A549 (cell line): ENCODE results near the gene TNMD. TPM values are rescaled to one million over a fixed set of nuclear protein-coding genes. Genes with fewer than 3 reads are reported as not detected.

Source experiments
- ATAC-seq, 2 experiments: fragments of 200-7000 bp in 1 of 2; fragments of >200 bp in 1 of 2; cut with Nextera tagmentation in 1 of 2; cut with Tn5 transposase in 1 of 2; 3 replicates each; pipeline versions ENCODE4 v1.8.0 to v1.9.1; 2018 to 2020; ENCODE audit warnings: mild to moderate bottlenecking in 1 of 2, moderate library complexity in 1 of 2
- CTCF ChIA-PET: fragments of 300-600 bp; sonication (Branson Sonifier 250); formaldehyde crosslinking; extraction: SDS; loops from one replicate; lab custom pipeline; 2021; ENCODE audit warnings: antibody characterized with exemption, inconsistent platforms; lab: Yijun Ruan, JAX
- POLR2A ChIA-PET: fragments of 350-600 bp; formaldehyde crosslinking; extraction: SDS; loops from one replicate; lab custom pipeline; 2021; ENCODE audit warnings: antibody characterized with exemption, inconsistent platforms; lab: Yijun Ruan, JAX
- DNase-seq, 2 experiments: peaks; one replicate each; pipeline versions ENCODE4 v3.0.0 to v3.0.0-alpha.2; 2011 to 2016; ENCODE audit warnings: low read depth in 1 of 2, low spot score in 1 of 2
- FAIRE-seq: peaks from 2 replicates; lab custom pipeline; 2011; peaks lifted over from hg19 to GRCh38; lab: Jason Lieb, UNC
- H3K27ac ChIP-seq, 2 experiments: fragments of >200 bp; sonication (Bioruptor Twin); formaldehyde crosslinking; 3 replicates each; pipeline ENCODE4 v1.5.1; 2016 to 2017
- H3K4me1 ChIP-seq: fragments of >200 bp; sonication (Bioruptor Twin); formaldehyde crosslinking; 3 replicates; pipeline ENCODE4 v1.6.1; 2016
- H3K4me2 ChIP-seq: fragments of >200 bp; sonication (Bioruptor Twin); formaldehyde crosslinking; 3 replicates; pipeline ENCODE4 v1.6.1; 2016
- H3K4me3 ChIP-seq: fragments of >200 bp; sonication (Bioruptor Twin); formaldehyde crosslinking; 3 replicates; pipeline ENCODE4 v1.5.1; 2016
- H3K9me3 ChIP-seq: fragments of >200 bp; sonication (Bioruptor Twin); formaldehyde crosslinking; 3 replicates; pipeline ENCODE4 v1.6.1; 2016
- ATOH8 ChIP-seq: fragments of 250-450 bp; sonication (Bioruptor Pico); IDR thresholded peaks from 2 replicates; pipeline ENCODE4 v1.5.0; 2020; ENCODE audit warnings: low read depth, mild to moderate bottlenecking, moderate library complexity
- CBX8 ChIP-seq: fragments of 200-600 bp; sonication (generic); IDR thresholded peaks from 2 replicates; pipeline ENCODE4 v1.6.1; 2016
- CHD4 ChIP-seq: fragments of 200-600 bp; sonication (generic); IDR thresholded peaks from 2 replicates; pipeline ENCODE4 v1.6.1; 2016; ENCODE audit warnings: antibody characterized with exemption, mild to moderate bottlenecking, borderline replicate concordance
- EHF ChIP-seq: fragments of 250-450 bp; sonication (Bioruptor Pico); IDR thresholded peaks from 2 replicates; pipeline ENCODE4 v1.5.0; 2020; ENCODE audit warnings: mild to moderate bottlenecking
- EHMT2 ChIP-seq: fragments of 200-600 bp; sonication (generic); IDR thresholded peaks from 2 replicates; pipeline ENCODE4 v1.6.1; 2016; ENCODE audit warnings: antibody characterized with exemption, low read depth, mild to moderate bottlenecking, moderate library complexity
- HES2 ChIP-seq: fragments of >200 bp; sonication (Bioruptor Twin); formaldehyde crosslinking; IDR thresholded peaks from 2 replicates; pipeline ENCODE4 v1.6.1; 2016
- HOXB13 ChIP-seq: fragments of 250-450 bp; sonication (Bioruptor Pico); IDR thresholded peaks from 2 replicates; pipeline ENCODE4 v1.5.0; 2020; ENCODE audit warnings: low read depth, mild to moderate bottlenecking, moderate library complexity
- MAX ChIP-seq: IDR thresholded peaks from 2 replicates; pipeline ENCODE4 v1.6.1; 2012
- NFE2L2 ChIP-seq: fragments of 150-350 bp; conservative IDR thresholded peaks from 2 replicates; pipeline ENCODE4 v1.6.1; 2014; ENCODE audit warnings: low read length
- PBX3 ChIP-seq: IDR thresholded peaks from 2 replicates; pipeline ENCODE4 v1.6.1; 2012
- POLR2AphosphoS2 ChIP-seq: conservative IDR thresholded peaks from 2 replicates; pipeline ENCODE4 v1.6.1; 2012; ENCODE audit warnings: low read length, improper control_type of control experiment, inconsistent platforms
- SMC3 ChIP-seq: fragments of >200 bp; sonication (Bioruptor Twin); formaldehyde crosslinking; IDR thresholded peaks from 3 replicates; pipeline ENCODE4 v1.6.1; 2018; ENCODE audit warnings: inconsistent platforms
- SREBF2 ChIP-seq: fragments of 450-650 bp; IDR thresholded peaks from 2 replicates; pipeline ENCODE4 v1.6.1; 2014; ENCODE audit warnings: mild to moderate bottlenecking, moderate library complexity
- USF2 ChIP-seq: fragments of 450-650 bp; IDR thresholded peaks from 2 replicates; pipeline ENCODE4 v1.6.1; 2014; ENCODE audit warnings: antibody characterized with exemption
- ZC3H11A ChIP-seq: fragments of 450-650 bp; IDR thresholded peaks from 2 replicates; pipeline ENCODE4 v1.6.1; 2014; ENCODE audit warnings: antibody characterized with exemption, mild to moderate bottlenecking
- ZSCAN20 ChIP-seq: fragments of 250-450 bp; sonication (Bioruptor Pico); IDR thresholded peaks from 2 replicates; pipeline ENCODE4 v1.8.0; 2022; ENCODE audit warnings: mild to moderate bottlenecking, moderate library complexity
- WGBS: methylation state at CpG from one replicate; pipeline ENCODE4 v1.1.6; 2017; ENCODE audit errors: missing lambda C conversion rate; 5-methylcytosine and 5-hydroxymethylcytosine counted together
- polyA plus RNA-seq, 4 experiments: library from polyadenylated mRNA; depleted of rRNA in 3 of 4; stranded (reverse); fragments of >200 nt; fragmentation: RNase III in 1 of 4; extraction: RNeasy Plus Mini Kit Qiagen cat#74134 plus additional on column Dnase treatment in 1 of 4; gene quantifications; 2 replicates in 3 of 4; 3 replicates in 1 of 4; pipeline ENCODE4 v1.2.3, GENCODE V29; 2011 to 2017

Gene TNMD
- polyA plus RNA-seq, 2 of the 4 experiments (the other 2 are of a cell fraction), result not detected

GRCh38 chrX:100647095-100647494 is 62.4 kb downstream of the TNMD start:
- ChIA-PET CTCF (interaction anchor here (1.0 to 2.3 kb wide), 4 partner anchors 10 to 121 kb away, joined by 3 to 11 read pairs (median 6); no protein-coding TSS in a partner anchor), POLR2A (no interaction called here)
- DNase-seq (no peak), FAIRE-seq (no peak), ATAC-seq (no peak)
- H3K4me3 ChIP-seq, result no peak overlapping the region
- H3K9me3 ChIP-seq, result no peaks in the 10 kb centered on the region
- H3K4me2 ChIP-seq, result peak overlapping the region; percentile 46
- H3K27ac ChIP-seq, result peak overlapping the region; percentile 13 to 59; a peak in 4 of 6 replicates
- WGBS, result 7% methylated on average over 1 of the region's 1 CpG
- TF ChIP-seq EHMT2 (no peak), POLR2AphosphoS2 (no peak), HOXB13 (CRISPR knock-in tag) (no peak), MAX (no peak), ZSCAN20 (no peak), CBX8 (no peak)
- H3K4me1 ChIP-seq, result peaks cover 69% of the 10 kb centered on the region

- no peak for ATAC-seq
- H3K4me1 ChIP-seq, result peaks cover 63% of the 10 kb centered on the region
- no peak for TF ChIP-seq SMC3
- TF ChIP-seq PBX3, result no peak
- TF ChIP-seq CHD4, result no peak
- TF ChIP-seq, all 56 proteins: peak for 0
- FAIRE-seq (no peak), DNase-seq (no peak)
- WGBS, result 76% methylated on average over 2 of the region's 2 CpGs
- peak overlapping the region; percentile 46; the same call in 1 of the 3 replicates for H3K4me2 ChIP-seq
- POLR2A ChIA-PET, result no interaction called here
- peak overlapping the region; percentile 13 to 59; a peak in 3 of 6 replicates for H3K27ac ChIP-seq
- no peaks in the 10 kb centered on the region for H3K9me3 ChIP-seq
- CTCF ChIA-PET, result interaction anchor here (1.3 to 2.3 kb wide), 3 partner anchors 10 to 33 kb away, joined by 4 to 11 read pairs (median 8); no protein-coding TSS in a partner anchor
- H3K4me3 ChIP-seq, result no peak overlapping the region
Measured at GRCh38 chrX:100647739-100648138, 63.0 kb downstream of the TNMD start.

GRCh38 chrX:100648458-100649417 is 64.0 kb downstream of the TNMD start:
- POLR2A ChIA-PET, result interaction anchor here (1.1 kb wide), 1 partner anchor 12 kb away, joined by 4 read pairs; the partner anchor contains the start of gene TSPAN6

More at GRCh38 chrX:100648458-100649417, 64.0 kb downstream of the TNMD start:
- ATAC-seq (no peak; a peak in 1 of 6 replicates), FAIRE-seq (no peak), DNase-seq (peak in 1 of 2 experiments; percentile 14)
- TF ChIP-seq USF2 (no peak), EHMT2 (no peak), SREBF2 (no peak), EHF (CRISPR knock-in tag) (no peak), NFE2L2 (no peak), ZC3H11A (no peak), ATOH8 (CRISPR knock-in tag) (no peak), HES2 (no peak)
- peak overlapping the region; percentile 57 to 68; a peak in 5 of 6 replicates for H3K27ac ChIP-seq
- peaks cover 53% of the 10 kb centered on the region for H3K4me1 ChIP-seq
- H3K4me3 ChIP-seq, result no peak overlapping the region
- WGBS, result 75% methylated on average over 8 of the region's 8 CpGs
- H3K9me3 ChIP-seq, result no peaks in the 10 kb centered on the region
- CTCF ChIA-PET, result interaction anchor here (1.4 to 2.3 kb wide), 3 partner anchors 11 to 119 kb away, joined by 5 to 8 read pairs (median 6); partner anchors contain the start of gene TSPAN6
- peak overlapping the region; percentile 61 for H3K4me2 ChIP-seq

Other genes with a start within 250 kb of the TNMD start
- gene PCDH19, start 174.7 kb upstream of the TNMD start, polyA plus RNA-seq (2011; rRNA removed), result 0.01 and 0.03 TPM in 2 replicates
- gene PCDH19, start 174.7 kb upstream of the TNMD start, polyA plus RNA-seq (2017; fragmentation: RNase III; extraction: RNeasy Plus Mini Kit Qiagen cat#74134 plus additional on column Dnase treatment), result 0.01 TPM in 3 replicates
- gene TSPAN6, start 51.9 kb downstream of the TNMD start, polyA plus RNA-seq (2011; rRNA removed), result 61.4 and 71.1 TPM in 2 replicates
- 41.1 to 51.7 TPM (median 46.0 TPM) in 3 replicates for gene TSPAN6, start 51.9 kb downstream of the TNMD start, polyA plus RNA-seq (2017; fragmentation: RNase III; extraction: RNeasy Plus Mini Kit Qiagen cat#74134 plus additional on column Dnase treatment)
- 6.7 and 9.6 TPM in 2 replicates for gene SRPX2, start 59.3 kb downstream of the TNMD start, polyA plus RNA-seq (2011; rRNA removed)
- gene SRPX2, start 59.3 kb downstream of the TNMD start, polyA plus RNA-seq (2017; fragmentation: RNase III; extraction: RNeasy Plus Mini Kit Qiagen cat#74134 plus additional on column Dnase treatment), result 1.7 to 3.9 TPM (median 2.3 TPM) in 3 replicates
- 3.9 and 4.3 TPM in 2 replicates for gene SYTL4, start 147.2 kb downstream of the TNMD start, polyA plus RNA-seq (2011; rRNA removed)
- 3.1 to 3.6 TPM (median 3.3 TPM) in 3 replicates for gene SYTL4, start 147.2 kb downstream of the TNMD start, polyA plus RNA-seq (2017; fragmentation: RNase III; extraction: RNeasy Plus Mini Kit Qiagen cat#74134 plus additional on column Dnase treatment)
- gene CSTF2, start 235.5 kb downstream of the TNMD start, polyA plus RNA-seq (2011; rRNA removed), result 47.0 and 59.2 TPM in 2 replicates
- 32.9 to 36.0 TPM (median 33.2 TPM) in 3 replicates for gene CSTF2, start 235.5 kb downstream of the TNMD start, polyA plus RNA-seq (2017; fragmentation: RNase III; extraction: RNeasy Plus Mini Kit Qiagen cat#74134 plus additional on column Dnase treatment)